ENCODE data around the gene RABL2B. TPM values are rescaled to one million over a fixed set of nuclear protein-coding genes. Genes with fewer than 3 reads are reported as not detected.

The RABL2B gene
- total RNA-seq, 1 donor from 2014 or later = 34.9 TPM

- H3K9me3 Mint-ChIP-seq = no peaks in the 10 kb centered on the region
- no peaks in the 10 kb centered on the region for H3K36me3 Mint-ChIP-seq (ENCODE audit: low read depth)
- H3K27ac Mint-ChIP-seq = no peak overlapping the region
- DNase-seq (ENCODE audit: low spot score) = no peak
- H3K4me3 Mint-ChIP-seq (ENCODE audit: low read depth) = no peak overlapping the region
- intact Hi-C loops (cut with micrococcal nuclease) = no loop called here
- H3K27me3 Mint-ChIP-seq (ENCODE audit: low read depth) = no peaks in the 10 kb centered on the region
- H3K4me1 Mint-ChIP-seq (ENCODE audit: low read depth) = no peaks in the 10 kb centered on the region
Observed at GRCh38 chr22:50724616-50725015, 58.8 kb downstream of the RABL2B start.

GRCh38 chr22:50723991-50724390 is 59.4 kb downstream of the RABL2B start:
- Mint-ChIP-seq H3K27me3 (ENCODE audit: low read depth) (no peaks in the 10 kb centered on the region), H3K4me3 (ENCODE audit: low read depth) (no peak overlapping the region), H3K9me3 (no peaks in the 10 kb centered on the region), H3K36me3 (ENCODE audit: low read depth) (no peaks in the 10 kb centered on the region), H3K4me1 (ENCODE audit: low read depth) (no peaks in the 10 kb centered on the region), H3K27ac (no peak overlapping the region)
- intact Hi-C loops (cut with micrococcal nuclease) = no loop called here
- no peak for DNase-seq (ENCODE audit: low spot score)

- H3K36me3 Mint-ChIP-seq (ENCODE audit: low read depth) = no peaks in the 10 kb centered on the region
- H3K9me3 Mint-ChIP-seq = no peaks in the 10 kb centered on the region
- no peaks in the 10 kb centered on the region for H3K4me1 Mint-ChIP-seq (ENCODE audit: low read depth)
- H3K4me3 Mint-ChIP-seq (ENCODE audit: low read depth) = no peak overlapping the region
- no peak for DNase-seq (ENCODE audit: low spot score)
- H3K27me3 Mint-ChIP-seq (ENCODE audit: low read depth) = no peaks in the 10 kb centered on the region
- intact Hi-C loops (cut with micrococcal nuclease) = no loop called here
- no peak overlapping the region for H3K27ac Mint-ChIP-seq
Observed at GRCh38 chr22:50722716-50723428, 60.6 kb downstream of the RABL2B start.

- no peaks in the 10 kb centered on the region for H3K27me3 Mint-ChIP-seq (ENCODE audit: low read depth)
Observed at GRCh38 chr22:50722048-50722701, 61.3 kb downstream of the RABL2B start.

GRCh38 chr22:50721257-50721844 is 62.1 kb downstream of the RABL2B start:
- no peaks in the 10 kb centered on the region for H3K9me3 Mint-ChIP-seq
- no peaks in the 10 kb centered on the region for H3K4me1 Mint-ChIP-seq (ENCODE audit: low read depth)
- H3K36me3 Mint-ChIP-seq (ENCODE audit: low read depth) = no peaks in the 10 kb centered on the region
- intact Hi-C loops (cut with micrococcal nuclease) = no loop called here
- no peak overlapping the region for H3K27ac Mint-ChIP-seq
- no peaks in the 10 kb centered on the region for H3K27me3 Mint-ChIP-seq (ENCODE audit: low read depth)
- no peak for DNase-seq (ENCODE audit: low spot score)
- no peak overlapping the region for H3K4me3 Mint-ChIP-seq (ENCODE audit: low read depth)

More at GRCh38 chr22:50722048-50722701, 61.3 kb downstream of the RABL2B start:
- H3K27ac Mint-ChIP-seq = no peak overlapping the region
- H3K4me1 Mint-ChIP-seq (ENCODE audit: low read depth) = no peaks in the 10 kb centered on the region
- no peaks in the 10 kb centered on the region for H3K9me3 Mint-ChIP-seq
- intact Hi-C loops (cut with micrococcal nuclease) = no loop called here
- DNase-seq (ENCODE audit: low spot score) = no peak
- H3K4me3 Mint-ChIP-seq (ENCODE audit: low read depth) = no peak overlapping the region
- H3K36me3 Mint-ChIP-seq (ENCODE audit: low read depth) = no peaks in the 10 kb centered on the region

- H3K27me3 Mint-ChIP-seq (ENCODE audit: low read depth) = no peaks in the 10 kb centered on the region
- intact Hi-C loops (cut with micrococcal nuclease) = no loop called here
- no peaks in the 10 kb centered on the region for H3K4me1 Mint-ChIP-seq (ENCODE audit: low read depth)
- no peaks in the 10 kb centered on the region for H3K9me3 Mint-ChIP-seq
- no peak overlapping the region for H3K27ac Mint-ChIP-seq
- no peak for DNase-seq (ENCODE audit: low spot score)
- no peak overlapping the region for H3K4me3 Mint-ChIP-seq (ENCODE audit: low read depth)
- no peaks in the 10 kb centered on the region for H3K36me3 Mint-ChIP-seq (ENCODE audit: low read depth)
Observed at GRCh38 chr22:50720301-50721256, 62.9 kb downstream of the RABL2B start.

- no peak overlapping the region for H3K4me3 Mint-ChIP-seq (ENCODE audit: low read depth)
- DNase-seq (ENCODE audit: low spot score) = no peak
- H3K4me1 Mint-ChIP-seq (ENCODE audit: low read depth) = no peaks in the 10 kb centered on the region
- H3K36me3 Mint-ChIP-seq (ENCODE audit: low read depth) = no peaks in the 10 kb centered on the region
- H3K27me3 Mint-ChIP-seq (ENCODE audit: low read depth) = no peaks in the 10 kb centered on the region
- H3K9me3 Mint-ChIP-seq = no peaks in the 10 kb centered on the region
- intact Hi-C loops (cut with micrococcal nuclease) = no loop called here
- no peak overlapping the region for H3K27ac Mint-ChIP-seq
Observed at GRCh38 chr22:50719814-50720300, 63.6 kb downstream of the RABL2B start.

GRCh38 chr22:50718352-50718709 is 65.1 kb downstream of the RABL2B start:
- H3K4me1 Mint-ChIP-seq (ENCODE audit: low read depth) = no peaks in the 10 kb centered on the region
- H3K9me3 Mint-ChIP-seq = no peaks in the 10 kb centered on the region
- H3K4me3 Mint-ChIP-seq (ENCODE audit: low read depth) = no peak overlapping the region
- no peaks in the 10 kb centered on the region for H3K36me3 Mint-ChIP-seq (ENCODE audit: low read depth)
- H3K27ac Mint-ChIP-seq = no peak overlapping the region
- no peaks in the 10 kb centered on the region for H3K27me3 Mint-ChIP-seq (ENCODE audit: low read depth)
- intact Hi-C loops (cut with micrococcal nuclease) = no loop called here
- no peak for DNase-seq (ENCODE audit: low spot score)

GRCh38 chr22:50717709-50718351 is 65.6 kb downstream of the RABL2B start:
- Mint-ChIP-seq H3K9me3 (no peaks in the 10 kb centered on the region), H3K36me3 (ENCODE audit: low read depth) (no peaks in the 10 kb centered on the region), H3K4me3 (ENCODE audit: low read depth) (no peak overlapping the region), H3K27ac (no peak overlapping the region), H3K27me3 (ENCODE audit: low read depth) (no peaks in the 10 kb centered on the region), H3K4me1 (ENCODE audit: low read depth) (no peaks in the 10 kb centered on the region)
- no peak for DNase-seq (ENCODE audit: low spot score)
- intact Hi-C loops (cut with micrococcal nuclease) = no loop called here

Other genes with a start within 250 kb of the RABL2B start
- gene KLHDC7B, start 237.7 kb downstream of the RABL2B start, total RNA-seq = 3.0 and 3.3 TPM in 2 replicates
- gene SYCE3, start 220.7 kb downstream of the RABL2B start, total RNA-seq = 0.62 TPM in 1 of 2 replicates, not detected in the other
- gene CPT1B, start 205.2 kb downstream of the RABL2B start, total RNA-seq = 68.2 and 74.3 TPM in 2 replicates
- 86.1 and 90.9 TPM in 2 replicates for gene CHKB, start 200.8 kb downstream of the RABL2B start, total RNA-seq
- 0.09 and 0.16 TPM in 2 replicates for gene MAPK8IP2, start 182.8 kb downstream of the RABL2B start, total RNA-seq
- gene ARSA, start 155.5 kb downstream of the RABL2B start, total RNA-seq = 25.0 TPM in 2 replicates
- gene SHANK3, start 110.8 kb downstream of the RABL2B start, total RNA-seq = 0.16 and 0.25 TPM in 2 replicates
- gene ACR, start 45.4 kb downstream of the RABL2B start, total RNA-seq = not detected in 2 replicates